Fibroblast of skin of right quadriceps (primary cell): ENCODE data around the gene TTC12.

Source experiments
- DNase-seq: peaks from one replicate; pipeline ENCODE4 v3.0.0-alpha.2; 2013

TTC12 gene

DNA sequence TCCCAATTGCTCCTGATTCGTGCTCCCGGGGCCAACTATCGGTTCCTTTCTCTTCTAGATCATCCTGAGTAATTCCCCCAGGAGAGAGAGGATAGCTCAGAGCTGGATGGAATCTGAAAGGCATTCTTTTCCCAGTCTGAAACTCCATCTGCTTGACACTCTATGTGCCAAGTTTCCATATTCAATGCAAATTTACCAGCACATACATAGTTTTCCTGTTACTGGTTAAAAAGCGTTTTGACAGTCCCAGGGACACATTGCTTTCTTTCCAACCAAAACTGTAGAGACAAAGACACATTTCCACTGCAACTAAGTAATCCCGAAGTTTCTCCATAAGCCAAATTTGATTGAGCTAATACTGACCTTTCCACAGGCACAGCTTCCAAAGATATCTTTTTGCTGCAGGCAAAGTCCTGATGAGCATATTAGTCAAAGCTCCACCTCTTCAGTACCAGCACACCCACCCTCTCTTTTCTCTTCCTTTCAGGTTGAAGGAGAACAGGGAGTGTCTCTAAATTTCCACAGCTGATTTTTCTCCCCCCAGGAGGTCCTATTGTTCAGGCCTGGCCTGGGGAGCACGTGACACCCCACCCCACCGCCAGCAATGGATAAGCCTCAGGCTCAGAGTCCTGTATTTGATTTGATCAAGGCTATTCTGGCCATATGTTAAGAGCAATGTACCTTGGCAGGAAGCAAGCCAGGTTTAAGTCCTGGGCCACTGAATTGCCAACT lies 63.5 kb downstream of the TTC12 start:
- DNase-seq, result peak; percentile 25

DNA sequence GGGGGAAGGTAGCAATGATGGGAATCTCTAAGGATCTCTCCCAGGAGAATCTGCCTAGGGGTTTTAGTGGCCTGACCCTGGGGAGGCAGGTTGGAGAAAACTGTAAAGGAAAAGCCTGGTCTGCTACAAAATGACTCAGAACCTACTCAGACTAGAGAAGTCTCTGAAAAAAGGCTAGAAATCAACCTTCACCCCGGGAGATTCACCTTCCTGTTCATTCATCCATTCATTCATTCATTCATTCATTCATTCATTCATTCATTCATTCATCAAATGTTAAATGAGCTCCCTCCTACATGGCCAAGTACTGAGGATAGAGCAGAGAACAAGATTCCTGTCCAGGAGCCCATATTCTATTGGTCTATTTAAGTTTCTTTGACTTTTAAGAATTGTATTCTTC lies 64.3 kb downstream of the TTC12 start:
- no peak for DNase-seq

DNA sequence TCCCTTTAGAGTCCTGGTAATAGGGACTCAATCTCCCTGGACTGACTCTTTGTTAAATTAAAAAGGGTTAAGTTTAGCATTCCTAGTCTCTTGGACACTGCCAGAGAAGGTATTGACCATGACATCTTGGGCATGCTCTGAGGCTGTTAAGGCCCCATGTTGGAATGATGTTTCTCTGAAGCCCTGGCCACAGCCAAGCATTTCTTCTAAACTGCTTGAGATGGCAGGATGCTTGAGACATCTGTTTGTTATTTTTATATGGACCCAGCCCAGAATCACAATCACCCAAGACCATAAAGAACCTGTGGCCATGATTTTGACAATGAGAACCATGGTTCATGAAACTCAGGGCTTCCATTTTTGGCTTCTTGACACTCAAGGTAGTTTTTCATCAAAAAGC lies 67.7 kb downstream of the TTC12 start:
- DNase-seq, result no peak

DNA sequence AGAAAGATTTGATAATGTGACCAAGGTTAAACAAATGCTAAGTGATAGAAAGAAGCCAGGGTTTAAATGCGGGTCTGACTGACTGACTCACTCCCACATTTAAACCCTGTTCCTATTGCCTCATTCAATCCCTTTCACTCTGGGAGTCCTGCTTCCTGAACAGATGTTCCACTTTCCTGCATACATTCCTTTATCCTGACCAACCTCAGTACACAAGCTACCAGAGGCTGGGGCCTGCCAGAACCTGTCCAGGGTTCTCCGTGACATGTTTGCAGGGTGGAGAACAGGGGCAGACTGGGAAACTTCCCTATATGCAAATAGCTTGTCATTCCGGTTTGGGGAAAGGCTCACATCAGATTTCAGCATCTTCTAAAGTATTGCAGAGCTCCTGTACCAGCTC lies 70.2 kb downstream of the TTC12 start:
- DNase-seq, result peak; percentile 85

DNA sequence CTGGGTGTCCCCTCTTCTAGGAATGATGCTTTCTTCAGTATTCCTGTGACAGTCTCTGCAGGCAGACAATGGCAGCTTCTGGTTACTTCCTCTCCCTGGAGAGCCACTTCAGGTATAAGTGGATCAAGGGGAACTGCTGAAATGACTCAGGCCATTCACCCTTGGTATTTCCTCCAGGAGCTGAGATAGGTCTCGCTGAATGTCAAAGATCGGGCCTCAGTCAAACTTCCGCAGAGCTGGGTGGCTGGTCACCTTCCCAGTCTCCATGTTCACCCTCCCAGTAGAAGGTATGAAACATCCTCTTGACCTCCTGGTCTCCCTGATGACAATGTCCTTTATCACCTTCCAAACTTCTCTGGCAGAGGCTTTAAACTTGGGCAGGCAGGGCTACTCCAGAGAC lies 71.4 kb downstream of the TTC12 start:
- no peak for DNase-seq

DNA sequence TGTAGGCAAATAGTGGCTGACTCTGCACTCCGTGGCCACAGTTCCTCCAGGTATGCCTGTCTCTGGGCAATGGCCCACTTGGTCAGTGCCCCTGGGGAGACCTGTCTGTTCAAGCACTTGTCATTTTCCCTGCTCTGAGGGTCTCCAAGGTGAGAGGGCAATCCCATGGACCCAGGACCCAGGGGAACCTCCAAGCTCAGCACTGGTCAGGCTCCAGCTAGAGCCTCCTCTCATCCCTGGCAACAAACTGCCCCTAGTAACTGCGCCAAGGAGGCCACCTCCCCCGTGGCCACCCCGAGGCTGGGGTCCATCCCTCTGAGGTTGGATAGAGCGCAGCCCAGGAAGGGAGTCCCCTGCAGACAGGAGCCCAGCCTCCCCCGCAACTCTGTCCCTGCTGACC lies 72.5 kb downstream of the TTC12 start:
- no peak for DNase-seq

DNA sequence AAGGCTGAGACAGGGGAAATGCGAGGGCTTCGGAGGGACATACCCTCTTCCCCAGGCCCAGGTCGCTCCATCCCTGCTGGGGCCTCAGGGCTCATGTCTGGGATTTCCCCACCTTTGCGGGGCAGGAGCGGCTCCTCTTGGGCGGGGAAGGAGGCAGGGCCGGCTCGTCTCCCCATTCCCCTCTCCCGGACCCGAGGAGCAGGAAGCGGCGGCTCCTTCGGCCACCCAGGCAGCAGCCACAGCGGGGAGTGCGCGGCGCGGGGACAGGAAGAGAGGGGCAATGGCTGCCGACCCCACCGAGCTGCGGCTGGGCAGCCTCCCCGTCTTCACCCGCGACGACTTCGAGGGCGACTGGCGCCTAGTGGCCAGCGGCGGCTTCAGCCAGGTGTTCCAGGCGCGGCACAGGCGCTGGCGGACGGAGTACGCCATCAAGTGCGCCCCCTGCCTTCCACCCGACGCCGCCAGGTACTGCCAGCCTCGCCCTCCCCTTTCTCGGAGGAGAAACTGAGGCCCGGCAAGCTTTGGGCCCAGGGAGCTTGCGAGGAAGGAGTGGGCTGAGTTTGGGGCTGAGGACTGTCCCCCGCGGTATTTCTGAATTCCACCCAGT lies 73.3 kb downstream of the TTC12 start, which contains the start of gene ANKK1:
Gene ANKK1 (plus strand): TSS at position 175 of the 607 bp plus-strand sequence. CDS start 106 bp downstream, at position 281.
- no peak for DNase-seq

DNA sequence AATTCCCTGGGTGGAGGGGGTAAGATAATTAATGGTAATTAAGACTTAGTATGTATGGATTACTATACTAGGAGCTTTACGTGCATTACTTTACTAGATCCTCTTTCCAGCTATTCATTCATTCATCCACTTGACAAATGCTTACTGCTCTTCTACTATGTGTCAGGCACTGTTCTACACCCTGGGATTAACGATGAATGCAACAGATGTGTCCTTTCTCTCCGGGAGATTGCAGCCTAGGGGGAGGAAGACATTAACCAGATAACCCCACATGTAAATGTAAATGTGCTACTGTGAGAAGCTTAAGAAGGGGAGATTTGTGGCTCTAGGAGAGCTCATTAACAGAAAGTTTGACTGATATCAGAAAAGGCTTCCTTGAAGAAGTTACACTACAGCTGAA lies 74.9 kb downstream of the TTC12 start:
- no peak for DNase-seq

DNA sequence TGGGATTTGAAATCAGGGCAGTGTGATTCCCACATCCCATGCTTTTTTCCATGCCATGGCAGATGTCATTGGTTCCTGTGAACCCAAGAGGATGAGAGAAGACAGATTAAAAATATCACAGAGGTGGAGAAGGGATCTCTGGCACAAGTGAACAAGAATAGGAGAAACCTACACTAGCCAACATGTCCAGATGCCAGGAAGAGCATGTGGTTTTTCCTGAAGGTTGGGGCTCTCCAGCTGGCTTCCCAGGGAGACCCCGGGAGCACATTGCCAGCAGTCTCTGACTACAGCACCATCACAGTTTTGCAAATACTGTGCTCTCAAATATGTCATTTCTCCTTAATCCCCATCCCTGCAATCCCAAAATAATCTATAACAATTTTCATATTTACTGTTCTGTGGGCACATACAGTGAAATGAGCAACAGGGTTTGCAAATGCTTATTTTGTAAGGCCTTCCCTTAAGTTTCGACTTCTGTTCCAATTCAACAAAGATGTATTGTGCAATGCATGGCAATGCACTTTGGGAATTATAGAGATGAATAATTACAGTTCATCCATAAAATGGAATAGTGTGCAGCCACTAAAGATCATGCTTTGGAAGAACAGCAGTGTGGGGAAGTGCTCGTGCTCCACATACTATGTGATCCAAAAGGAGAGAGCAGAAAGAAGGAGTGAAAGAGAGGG lies 78.0 kb downstream of the TTC12 start:
- no peak for DNase-seq

DNA sequence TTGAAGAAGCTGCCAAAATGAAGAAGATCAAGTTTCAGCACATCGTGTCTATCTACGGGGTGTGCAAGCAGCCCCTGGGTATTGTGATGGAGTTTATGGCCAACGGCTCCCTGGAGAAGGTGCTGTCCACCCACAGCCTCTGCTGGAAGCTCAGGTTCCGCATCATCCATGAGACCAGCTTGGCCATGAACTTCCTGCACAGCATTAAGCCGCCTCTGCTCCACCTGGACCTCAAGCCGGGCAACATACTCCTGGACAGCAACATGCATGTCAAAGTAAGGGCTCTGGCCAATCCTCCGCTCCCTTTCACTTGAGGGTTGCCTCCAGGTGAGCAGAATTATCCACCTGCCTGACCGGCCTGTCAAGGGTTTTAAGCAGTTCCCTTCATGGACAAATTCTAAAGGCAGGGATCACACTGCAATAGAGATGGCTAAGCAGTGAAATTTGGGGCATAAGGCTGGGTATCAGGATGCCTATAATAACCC lies 79.2 kb downstream of the TTC12 start:
- DNase-seq, result no peak

DNA sequence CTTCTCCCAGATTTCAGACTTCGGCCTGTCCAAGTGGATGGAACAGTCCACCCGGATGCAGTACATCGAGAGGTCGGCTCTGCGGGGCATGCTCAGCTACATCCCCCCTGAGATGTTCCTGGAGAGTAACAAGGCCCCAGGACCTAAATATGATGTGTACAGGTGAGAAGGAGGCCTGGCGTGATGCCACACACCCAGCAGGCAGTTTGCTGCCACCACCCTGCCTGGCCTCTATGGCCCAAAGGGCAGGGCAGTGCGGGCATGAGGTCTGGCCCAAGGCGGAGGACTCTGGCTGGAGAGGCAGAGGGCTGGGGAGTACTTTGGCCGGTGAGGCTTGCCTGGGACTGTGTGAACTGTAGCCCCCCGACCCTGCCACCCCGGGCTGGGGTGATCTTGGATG lies 80.5 kb downstream of the TTC12 start:
- no peak for DNase-seq

DNA sequence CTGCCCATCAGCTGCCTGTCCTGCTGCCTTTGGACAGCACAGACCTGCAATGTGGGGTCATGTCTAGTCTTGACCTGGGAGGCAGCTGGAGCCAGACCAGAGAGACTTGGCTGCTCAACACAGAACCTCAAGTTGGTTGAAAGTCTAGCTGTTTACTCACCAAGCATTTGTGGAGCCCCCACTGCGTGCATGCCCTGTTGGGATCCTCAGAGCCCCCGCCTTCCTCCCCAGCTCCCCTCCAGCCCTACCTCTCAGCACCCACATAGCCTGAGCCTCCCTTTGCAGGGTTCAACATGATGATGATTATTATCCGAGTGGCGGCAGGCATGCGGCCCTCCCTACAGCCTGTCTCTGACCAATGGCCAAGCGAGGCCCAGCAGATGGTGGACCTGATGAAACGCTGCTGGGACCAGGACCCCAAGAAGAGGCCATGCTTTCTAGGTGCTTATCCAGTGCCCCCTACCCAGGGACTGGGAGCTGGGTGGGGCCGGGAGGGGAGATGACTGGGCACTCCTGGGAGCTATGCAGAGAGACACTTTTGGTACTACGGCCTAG lies 81.5 kb downstream of the TTC12 start:
- DNase-seq, result no peak

DNA sequence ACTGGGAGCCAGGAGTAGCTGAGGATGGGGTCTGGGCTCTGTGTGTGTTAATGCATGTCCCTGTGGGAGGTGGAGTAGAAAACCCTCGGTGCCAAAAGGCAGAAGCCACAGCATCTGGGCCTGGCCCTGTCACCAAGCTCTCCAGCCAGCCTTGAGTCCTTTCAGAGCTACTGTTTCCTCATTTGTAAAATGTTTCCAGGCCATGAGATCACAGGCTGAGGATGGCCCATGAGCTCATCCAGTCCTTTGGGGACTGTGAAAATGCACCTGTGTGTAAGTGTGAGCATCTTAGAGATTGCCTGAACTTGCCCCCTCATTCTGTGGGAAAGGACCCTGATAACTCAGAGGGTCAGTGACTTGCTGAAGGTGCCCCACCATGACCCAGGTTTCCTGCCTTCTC lies 82.3 kb downstream of the TTC12 start:
- no peak for DNase-seq

DNA sequence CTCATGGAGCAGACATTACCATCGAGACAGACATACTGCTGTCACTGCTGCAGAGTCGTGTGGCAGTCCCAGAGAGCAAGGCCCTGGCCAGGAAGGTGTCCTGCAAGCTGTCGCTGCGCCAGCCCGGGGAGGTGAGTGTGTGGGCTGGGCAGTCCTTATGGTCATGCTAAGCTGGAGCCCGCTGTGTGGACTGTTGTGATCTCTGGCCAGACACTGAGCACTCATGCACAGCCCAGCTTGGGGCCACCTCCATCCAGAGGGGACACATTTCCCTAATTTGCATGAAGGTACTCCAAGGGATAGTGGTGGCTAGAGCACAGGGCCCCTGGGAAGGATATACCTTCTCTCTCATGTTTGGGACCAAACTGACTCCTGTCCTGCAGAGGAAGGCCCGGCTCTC lies 82.8 kb downstream of the TTC12 start:
- no peak for DNase-seq

DNA sequence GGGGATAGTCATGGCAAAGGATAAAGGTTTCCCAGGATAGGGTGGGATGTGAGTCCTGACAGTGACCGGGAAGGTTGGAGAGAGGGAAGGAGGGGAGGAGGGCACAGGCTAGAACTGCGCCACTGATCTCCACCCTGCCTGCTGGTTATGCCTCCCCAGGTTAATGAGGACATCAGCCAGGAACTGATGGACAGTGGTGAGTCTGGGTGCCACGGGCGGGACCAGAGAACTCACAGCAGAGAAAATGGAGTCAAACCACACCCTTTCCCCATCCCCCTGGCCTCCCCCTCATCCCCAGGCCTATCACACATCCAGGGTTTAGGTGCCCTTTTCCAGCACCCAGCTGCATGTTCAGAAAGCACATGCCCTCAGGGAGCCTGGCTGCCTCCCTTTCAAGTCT lies 83.4 kb downstream of the TTC12 start:
- DNase-seq, result no peak

DNA sequence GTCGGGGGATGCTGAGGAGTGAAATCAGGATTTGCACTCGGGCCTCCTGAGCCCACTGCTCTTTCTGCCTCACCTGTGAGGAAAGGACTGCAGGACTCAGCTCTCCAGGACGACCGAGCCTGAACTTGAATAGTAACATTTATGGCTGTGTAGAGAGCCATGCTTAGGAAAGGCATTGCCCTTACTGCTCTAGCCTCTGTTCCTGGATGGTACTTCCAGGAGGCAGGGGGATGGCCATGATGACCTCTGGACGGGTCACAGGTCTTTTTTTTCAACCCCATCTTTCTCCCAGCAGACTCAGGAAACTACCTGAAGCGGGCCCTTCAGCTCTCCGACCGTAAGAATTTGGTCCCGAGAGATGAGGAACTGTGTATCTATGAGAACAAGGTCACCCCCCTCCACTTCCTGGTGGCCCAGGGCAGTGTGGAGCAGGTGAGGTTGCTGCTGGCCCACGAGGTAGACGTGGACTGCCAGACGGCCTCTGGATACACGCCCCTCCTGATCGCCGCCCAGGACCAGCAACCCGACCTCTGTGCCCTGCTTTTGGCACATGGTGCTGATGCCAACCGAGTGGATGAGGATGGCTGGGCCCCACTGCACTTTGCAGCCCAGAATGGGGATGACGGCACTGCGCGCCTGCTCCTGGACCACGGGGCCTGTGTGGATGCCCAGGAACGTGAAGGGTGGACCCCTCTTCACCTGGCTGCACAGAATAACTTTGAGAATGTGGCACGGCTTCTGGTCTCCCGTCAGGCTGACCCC lies 84.5 kb downstream of the TTC12 start:
- DNase-seq, result no peak

DNA sequence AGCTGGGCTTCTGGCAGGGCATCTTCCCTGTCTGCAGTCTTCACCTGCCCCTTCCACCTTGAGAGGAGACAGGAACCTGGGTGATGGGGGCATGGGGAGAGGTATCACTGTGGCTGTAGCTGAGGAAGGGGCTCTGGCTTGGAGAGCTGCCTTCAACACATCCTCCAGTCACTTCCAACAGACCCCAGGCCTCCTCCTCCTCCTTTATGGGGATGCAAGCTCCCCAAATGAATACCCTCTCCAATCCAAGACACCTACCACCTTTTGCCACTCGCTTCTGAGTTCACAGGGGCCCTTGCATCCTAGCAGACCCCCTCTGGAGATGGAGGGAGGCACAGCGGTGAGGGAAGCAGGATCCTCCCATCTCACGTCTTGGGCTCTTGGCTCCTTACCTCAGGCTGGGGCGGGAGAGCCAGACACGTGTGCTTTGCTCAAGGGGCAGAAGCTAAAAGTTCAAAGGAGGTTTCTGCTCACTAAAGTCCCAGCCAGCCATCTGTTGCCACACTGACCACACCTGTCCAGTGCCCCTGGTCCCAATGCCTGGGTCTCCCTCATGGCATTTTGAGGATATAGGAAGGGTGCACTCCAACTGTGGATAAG lies 86.3 kb downstream of the TTC12 start:
- no peak for DNase-seq

DNA sequence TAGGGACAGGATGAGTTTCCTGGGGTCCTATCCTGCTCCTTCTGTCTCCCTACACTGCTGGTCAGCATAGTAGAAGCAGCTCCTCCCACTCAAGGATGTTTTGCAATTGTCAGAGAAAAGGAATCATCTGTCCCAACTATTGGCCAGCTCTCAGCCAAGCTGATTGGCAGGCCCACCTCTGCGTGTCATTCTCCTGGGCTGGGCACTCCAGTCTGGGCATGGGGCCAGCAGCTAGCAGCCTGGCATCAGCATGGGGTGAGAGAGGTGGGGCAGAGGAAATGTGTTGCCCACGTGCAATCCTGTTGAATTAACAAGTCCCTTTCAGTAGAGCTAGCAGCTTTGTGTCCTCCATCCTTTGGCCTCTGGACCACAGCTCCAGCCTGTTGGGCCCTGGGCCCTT lies 87.3 kb downstream of the TTC12 start:
- no peak for DNase-seq

DNA sequence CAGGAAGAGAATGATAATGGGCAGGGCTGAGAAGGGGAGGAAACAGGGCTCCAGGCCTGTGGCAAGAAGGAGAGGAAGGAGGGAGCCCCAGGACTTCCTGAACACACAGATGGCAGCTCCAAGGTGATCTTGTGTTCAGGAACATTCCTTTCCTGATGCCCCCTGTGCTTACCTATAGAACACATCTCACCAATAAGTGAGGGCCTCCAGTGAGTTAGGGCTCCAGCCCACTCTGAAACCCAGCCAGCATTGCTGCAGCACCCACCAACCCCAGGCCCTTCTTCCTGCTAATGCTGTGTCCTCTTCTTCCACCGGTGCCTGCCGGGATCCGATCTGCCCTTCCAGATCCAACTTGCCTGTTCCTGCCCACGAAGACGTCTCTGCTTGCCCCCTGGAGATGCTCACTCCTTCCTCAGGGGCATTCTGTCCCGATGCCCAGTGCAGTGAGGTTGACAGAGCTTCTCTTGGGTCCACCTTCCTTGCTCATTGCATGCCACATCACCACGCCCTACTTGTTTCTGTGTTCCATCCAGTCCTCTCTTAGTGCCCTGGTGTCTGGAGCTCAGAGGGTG lies 90.6 kb downstream of the TTC12 start:
- no peak for DNase-seq

DNA sequence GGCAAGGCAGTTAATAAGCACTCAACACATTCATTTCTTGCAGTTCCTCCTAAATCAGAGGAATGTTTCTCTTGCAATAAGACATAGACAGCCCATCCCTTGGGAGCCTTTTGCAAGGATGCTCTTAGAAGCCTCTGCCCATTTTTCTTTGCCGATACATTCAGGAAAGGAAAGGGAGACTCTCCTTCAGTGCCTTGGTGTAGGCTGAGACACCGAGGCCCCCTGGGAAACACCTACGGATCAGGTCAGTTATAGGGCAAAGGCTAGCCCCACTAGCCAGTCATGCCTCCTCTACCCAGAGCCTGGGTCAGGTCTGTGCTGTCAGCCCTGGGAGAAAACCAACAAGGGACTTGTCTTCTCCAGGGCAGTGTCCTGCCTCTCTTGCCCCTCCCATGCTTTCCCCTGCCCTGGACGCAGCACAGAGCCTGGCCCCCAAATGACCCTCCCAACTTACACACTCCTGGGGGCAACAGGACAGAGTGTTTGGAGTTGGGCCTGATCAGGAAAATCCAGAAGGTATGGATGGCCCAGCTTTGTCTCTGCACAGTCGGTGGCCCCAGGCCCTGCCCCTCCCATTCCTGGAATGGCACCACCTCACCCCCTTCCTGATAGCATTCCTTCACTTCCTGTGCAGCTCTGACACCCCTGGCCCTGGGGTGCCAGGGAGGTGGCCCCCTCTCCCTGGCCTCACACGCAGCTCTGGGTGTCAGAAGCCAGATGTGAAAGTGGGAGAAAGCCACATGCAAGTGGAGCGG lies 91.5 kb downstream of the TTC12 start:
- no peak for DNase-seq

DNA sequence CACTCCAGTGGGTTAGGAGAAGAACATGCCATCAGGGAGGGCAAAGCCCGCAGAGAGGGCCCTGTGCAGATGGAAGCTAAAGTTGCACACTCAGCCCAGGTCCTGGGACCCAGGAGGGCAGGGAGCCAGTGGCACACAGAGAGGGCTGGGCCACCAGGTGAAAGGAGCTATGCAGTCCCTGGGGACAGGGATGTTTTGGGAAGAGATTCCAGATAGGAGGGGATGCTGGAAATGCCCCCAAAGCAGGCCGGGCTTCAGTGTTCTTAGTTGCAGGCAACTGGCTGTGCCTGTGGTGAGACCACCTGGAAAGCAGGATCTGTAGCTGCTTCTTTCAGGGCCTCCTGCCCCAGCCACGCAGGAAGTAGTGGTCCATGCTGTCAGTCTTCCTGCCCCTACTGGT lies 92.8 kb downstream of the TTC12 start:
- DNase-seq, result no peak
